Neural progenitor cell (in vitro differentiated cells): Measurements from ENCODE around the gene PM20D2. TPM values are rescaled to one million over a fixed set of nuclear protein-coding genes. Genes with fewer than 3 reads are reported as not detected.
A peak's percentile ranks its signal among the peaks of the same experiment; 100 is the strongest.

ENCODE experiments used
- DNase-seq: peaks from one replicate; pipeline ENCODE4 v3.0.0-alpha.2; 2016; ENCODE audit warnings: low spot score
- H2AFZ ChIP-seq: fragments of 200-600 bp; sonication (generic); replicated peaks from 2 replicates; pipeline ENCODE4 v1.6.1; 2016; ENCODE audit warnings: antibody characterized with exemption
- H3F3A ChIP-seq: fragments of 200-600 bp; sonication (generic); 2 replicates; pipeline ENCODE4 v1.6.1; 2016; ENCODE audit warnings: antibody characterized with exemption, low read depth
- H3K27ac ChIP-seq: fragments of 200-600 bp; sonication (generic); 2 replicates; pipeline ENCODE4 v1.5.1; 2016; ENCODE audit warnings: mild to moderate bottlenecking
- H3K27me3 ChIP-seq: fragments of 200-600 bp; sonication (generic); 2 replicates; pipeline ENCODE4 v1.6.1; 2016; ENCODE audit warnings: mild to moderate bottlenecking, moderate library complexity
- H3K36me3 ChIP-seq: fragments of 200-600 bp; sonication (generic); 2 replicates; pipeline ENCODE4 v1.5.1; 2016
- H3K4me1 ChIP-seq: fragments of 200-600 bp; sonication (generic); 2 replicates; pipeline ENCODE4 v1.6.1; 2016; ENCODE audit warnings: mixed run types
- H3K4me2 ChIP-seq: fragments of 200-600 bp; sonication (generic); 2 replicates; pipeline ENCODE4 v1.6.1; 2016
- H3K4me3 ChIP-seq: fragments of 200-600 bp; sonication (generic); 2 replicates; pipeline ENCODE4 v1.5.1; 2016
- H3K79me2 ChIP-seq: fragments of 200-600 bp; sonication (generic); 2 replicates; pipeline ENCODE4 v1.6.1; 2016; ENCODE audit warnings: low read depth
- H3K9ac ChIP-seq: fragments of 200-600 bp; sonication (generic); 2 replicates; pipeline ENCODE4 v1.6.1; 2016
- H3K9me3 ChIP-seq: fragments of 200-600 bp; sonication (generic); 2 replicates; pipeline ENCODE4 v1.5.1; 2016; ENCODE audit warnings: low read depth
- H4K20me1 ChIP-seq: fragments of 200-600 bp; sonication (generic); 2 replicates; pipeline ENCODE4 v1.6.1; 2016; ENCODE audit warnings: low read depth
- H3K27ac Mint-ChIP-seq: 3 replicates; pipeline ENCODE4 v1.8.0; 2021; ENCODE audit warnings: mixed read lengths
- H3K27me3 Mint-ChIP-seq: 2 replicates; pipeline ENCODE4 v1.8.0; 2022; ENCODE audit warnings: low read depth, mild to moderate bottlenecking, inconsistent platforms, moderate library complexity, mixed read lengths; ENCODE audit not compliant: insufficient read depth
- H3K36me3 Mint-ChIP-seq: 3 replicates; pipeline ENCODE4 v1.8.0; 2021; ENCODE audit warnings: mixed read lengths
- H3K4me1 Mint-ChIP-seq: 3 replicates; pipeline ENCODE4 v1.8.0; 2021; ENCODE audit warnings: mixed read lengths
- H3K4me3 Mint-ChIP-seq: 3 replicates; pipeline ENCODE4 v1.8.0; 2021; ENCODE audit warnings: mild to moderate bottlenecking, moderate library complexity, mixed read lengths
- H3K9me3 Mint-ChIP-seq: 3 replicates; pipeline ENCODE4 v1.8.0; 2020; ENCODE audit warnings: mixed read lengths
- EZH2 ChIP-seq: fragments of 200-600 bp; sonication (generic); IDR thresholded peaks from 2 replicates; pipeline ENCODE4 v1.6.1; 2017; ENCODE audit warnings: antibody characterized with exemption, mild to moderate bottlenecking, moderate library complexity
- EZH2phosphoT487 ChIP-seq: fragments of 200-600 bp; sonication (generic); IDR thresholded peaks from 2 replicates; pipeline ENCODE4 v1.6.1; 2017; ENCODE audit warnings: antibody characterized with exemption
- total RNA-seq: library from RNA; depleted of rRNA; stranded (reverse); fragments of >200 nt; gene quantifications from 2 replicates; pipeline ENCODE4 v1.2.3, GENCODE V29; 2015; ENCODE audit warnings: low replicate concordance
- TF ChIP-seq, protein P1 (sequence below): fragments of 200-600 bp; sonication (generic); IDR thresholded peaks from 2 replicates; pipeline ENCODE4 v1.5.1; 2017; ENCODE audit warnings: antibody characterized with exemption, mild to moderate bottlenecking

PM20D2 gene
- total RNA-seq, 1 donor from 2014 or later: 27.6 TPM

DNA sequence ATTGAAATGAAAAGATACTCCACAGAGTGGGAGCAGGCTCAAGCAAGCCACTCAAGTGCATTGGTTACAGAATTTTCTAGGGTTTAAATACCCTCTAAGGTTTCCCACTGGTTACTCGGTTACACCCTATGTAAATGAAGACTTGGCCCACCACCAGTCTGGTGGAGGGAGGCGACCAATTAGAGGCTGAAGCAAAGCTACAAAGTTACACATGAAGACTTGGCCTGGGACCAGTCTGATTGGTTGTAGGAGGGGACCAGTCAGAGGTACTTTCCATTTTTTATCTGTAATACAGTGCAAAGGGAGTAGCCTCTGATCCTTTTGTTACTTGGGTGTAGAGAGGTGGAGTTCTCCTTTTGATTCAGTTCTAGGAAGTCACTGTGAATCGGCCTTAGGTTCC is 35.6 kb upstream of the PM20D2 start:
- peaks cover 28% of the 10 kb centered on the region for H4K20me1 ChIP-seq
- Mint-ChIP-seq H3K4me1 (no peaks in the 10 kb centered on the region), H3K9me3 (no peaks in the 10 kb centered on the region), H3K27me3 (no peaks in the 10 kb centered on the region), H3K27ac (no peak overlapping the region), H3K36me3 (peaks cover 13% of the 10 kb centered on the region), H3K4me3 (no peak overlapping the region)
- H3K36me3 ChIP-seq: peaks cover 6% of the 10 kb centered on the region
- no peaks in the 10 kb centered on the region for H3K4me1 ChIP-seq
- no peak overlapping the region for H2AFZ ChIP-seq
- no peaks in the 10 kb centered on the region for H3K9me3 ChIP-seq
- TF ChIP-seq EZH2phosphoT487 (no peak), EZH2 (no peak)
- TF ChIP-seq, protein P1, sequence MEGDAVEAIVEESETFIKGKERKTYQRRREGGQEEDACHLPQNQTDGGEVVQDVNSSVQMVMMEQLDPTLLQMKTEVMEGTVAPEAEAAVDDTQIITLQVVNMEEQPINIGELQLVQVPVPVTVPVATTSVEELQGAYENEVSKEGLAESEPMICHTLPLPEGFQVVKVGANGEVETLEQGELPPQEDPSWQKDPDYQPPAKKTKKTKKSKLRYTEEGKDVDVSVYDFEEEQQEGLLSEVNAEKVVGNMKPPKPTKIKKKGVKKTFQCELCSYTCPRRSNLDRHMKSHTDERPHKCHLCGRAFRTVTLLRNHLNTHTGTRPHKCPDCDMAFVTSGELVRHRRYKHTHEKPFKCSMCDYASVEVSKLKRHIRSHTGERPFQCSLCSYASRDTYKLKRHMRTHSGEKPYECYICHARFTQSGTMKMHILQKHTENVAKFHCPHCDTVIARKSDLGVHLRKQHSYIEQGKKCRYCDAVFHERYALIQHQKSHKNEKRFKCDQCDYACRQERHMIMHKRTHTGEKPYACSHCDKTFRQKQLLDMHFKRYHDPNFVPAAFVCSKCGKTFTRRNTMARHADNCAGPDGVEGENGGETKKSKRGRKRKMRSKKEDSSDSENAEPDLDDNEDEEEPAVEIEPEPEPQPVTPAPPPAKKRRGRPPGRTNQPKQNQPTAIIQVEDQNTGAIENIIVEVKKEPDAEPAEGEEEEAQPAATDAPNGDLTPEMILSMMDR: no peak
- H3K79me2 ChIP-seq: peaks cover 55% of the 10 kb centered on the region
- H3F3A ChIP-seq: no peaks in the 10 kb centered on the region
- H3K27me3 ChIP-seq: no peaks in the 10 kb centered on the region
- DNase-seq: no peak
- H3K9ac ChIP-seq: no peak overlapping the region
- H3K4me3 ChIP-seq: no peak overlapping the region
- no peak overlapping the region for H3K27ac ChIP-seq
- no peak overlapping the region for H3K4me2 ChIP-seq

DNA sequence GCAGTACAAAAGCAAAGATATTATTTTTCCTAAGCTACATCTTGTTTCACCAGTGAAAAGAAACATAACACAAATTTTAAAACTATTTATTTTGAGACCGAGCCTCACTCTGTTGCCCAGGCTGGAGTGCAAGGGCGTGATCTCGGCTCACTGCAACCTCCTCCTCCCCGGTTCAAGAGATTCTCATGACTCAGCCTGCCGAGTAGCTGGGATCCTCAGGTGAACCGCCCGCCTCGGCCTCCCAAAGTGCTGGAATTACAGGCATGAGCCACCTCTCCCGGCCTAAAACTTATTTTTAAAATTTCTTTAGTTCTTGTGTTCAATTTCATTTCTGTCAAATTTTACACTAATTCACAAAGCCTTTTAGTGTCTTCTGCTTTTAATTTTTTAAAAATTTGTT is 33.9 kb upstream of the PM20D2 start:
- no peaks in the 10 kb centered on the region for H3K9me3 ChIP-seq
- no peak overlapping the region for H3K4me3 ChIP-seq
- Mint-ChIP-seq H3K9me3 (no peaks in the 10 kb centered on the region), H3K4me3 (no peak overlapping the region), H3K27me3 (peaks cover 3% of the 10 kb centered on the region), H3K27ac (no peak overlapping the region), H3K4me1 (peaks cover 11% of the 10 kb centered on the region), H3K36me3 (peaks cover 11% of the 10 kb centered on the region)
- H3K4me1 ChIP-seq: peaks cover 3% of the 10 kb centered on the region
- peaks cover 68% of the 10 kb centered on the region for H3K79me2 ChIP-seq
- no peak overlapping the region for H3K27ac ChIP-seq
- no peak for TF ChIP-seq EZH2phosphoT487
- TF ChIP-seq EZH2: no peak
- TF ChIP-seq, protein P1: no peak
- no peaks in the 10 kb centered on the region for H3K27me3 ChIP-seq
- no peaks in the 10 kb centered on the region for H3F3A ChIP-seq
- no peak overlapping the region for H2AFZ ChIP-seq
- H4K20me1 ChIP-seq: peaks cover 22% of the 10 kb centered on the region
- no peak for DNase-seq
- H3K36me3 ChIP-seq: no peaks in the 10 kb centered on the region
- H3K4me2 ChIP-seq: no peak overlapping the region
- no peak overlapping the region for H3K9ac ChIP-seq

DNA sequence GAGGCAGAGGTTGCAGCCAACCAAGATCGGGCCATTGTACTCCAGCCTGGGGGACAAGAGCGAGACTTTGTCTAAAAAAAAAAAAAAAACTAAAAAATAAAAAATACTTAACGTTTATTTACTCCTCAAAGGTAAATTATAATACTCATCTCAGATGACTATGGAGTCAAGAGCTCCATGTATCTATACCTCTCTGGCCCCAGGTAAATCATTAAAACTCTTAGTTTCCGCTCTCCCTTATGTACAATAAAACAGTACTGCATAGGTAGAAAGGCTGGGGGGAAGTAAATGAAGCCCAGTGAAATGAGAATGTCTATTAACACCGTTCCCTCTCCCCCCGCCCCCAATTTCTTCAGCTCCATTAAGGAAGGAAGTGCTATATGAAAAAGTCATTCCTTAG is 29.2 kb upstream of the PM20D2 start:
- no peaks in the 10 kb centered on the region for H3K9me3 Mint-ChIP-seq
- H3K4me3 Mint-ChIP-seq: peak overlapping the region; percentile 95
- Histone ChIP-seq H3F3A (no peaks in the 10 kb centered on the region), H3K9ac (no peak overlapping the region), H3K79me2 (peaks cover 52% of the 10 kb centered on the region), H3K36me3 (no peaks in the 10 kb centered on the region), H2AFZ (no peak overlapping the region), H3K4me1 (peaks cover 3% of the 10 kb centered on the region), H3K4me2 (peak overlapping the region; percentile 85), H3K9me3 (no peaks in the 10 kb centered on the region), H4K20me1 (no peaks in the 10 kb centered on the region), H3K27ac (no peak overlapping the region), H3K4me3 (peak overlapping the region; percentile 78), H3K27me3 (peaks cover 12% of the 10 kb centered on the region)
- H3K27ac Mint-ChIP-seq: peak overlapping the region; percentile 77
- peaks cover 3% of the 10 kb centered on the region for H3K36me3 Mint-ChIP-seq
- H3K27me3 Mint-ChIP-seq: peaks cover 9% of the 10 kb centered on the region
- no peak for DNase-seq
- peaks cover 19% of the 10 kb centered on the region for H3K4me1 Mint-ChIP-seq
- TF ChIP-seq EZH2 (no peak), EZH2phosphoT487 (no peak)
- TF ChIP-seq, protein P1: no peak
